Measurements from ENCODE around the gene MAP1S. TPM values are rescaled to one million over a fixed set of nuclear protein-coding genes. Genes with fewer than 3 reads are reported as not detected.

Gene MAP1S
- total and polyA plus RNA-seq, 8 donors = 13.9 to 35.6 (median 22.3) TPM

DNA sequence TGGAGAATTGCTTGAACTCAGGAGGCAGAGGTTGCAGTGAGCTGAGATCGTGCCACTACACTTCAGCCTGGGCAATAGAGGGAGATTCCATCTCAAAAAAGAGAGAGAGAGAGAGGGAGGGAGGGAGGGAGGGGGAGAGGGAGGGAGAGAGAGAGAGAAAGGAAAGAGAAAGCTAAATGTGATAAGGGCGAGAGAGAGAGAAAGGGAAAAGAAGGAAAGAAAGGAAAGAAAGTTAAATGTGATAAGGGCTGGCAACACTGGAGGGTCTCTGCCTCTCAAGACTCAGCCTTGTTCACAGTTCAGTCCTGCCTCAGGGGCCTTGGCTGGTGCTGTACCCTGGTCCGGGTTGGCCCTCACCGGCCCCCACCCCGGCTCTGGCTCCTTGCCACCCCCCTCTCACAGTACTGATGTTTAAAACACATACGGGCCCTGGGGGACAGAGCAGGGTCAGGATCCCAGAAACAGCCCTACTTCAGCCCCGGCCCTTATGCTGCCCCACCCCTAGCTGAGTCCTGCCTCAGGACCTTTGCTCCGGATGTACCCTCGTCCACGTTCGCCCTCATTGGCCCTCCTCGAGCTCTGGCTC is 3.5 kb downstream of the MAP1S start:
- ATAC-seq (no peak), FAIRE-seq (no peak), DNase-seq (peak in 1 of 6 donors; percentile 36)
- Histone ChIP-seq H3K27ac (no peak overlapping the region), H3K9me3 (no peaks in the 10 kb centered on the region), H3K27me3 (no peaks in the 10 kb centered on the region), H3K4me3 (no peak overlapping the region), H3K4me1 (peaks cover 5 to 8% (median 6%) of the 10 kb centered on the region in 3 donors), H3K36me3 (peaks cover 4 to 41% (median 17%) of the 10 kb centered on the region in 3 donors)
- 76 to 83% methylated on average over 12 of the region's 12 CpGs for WGBS, 2 donors
- TF ChIP-seq, protein P1, sequence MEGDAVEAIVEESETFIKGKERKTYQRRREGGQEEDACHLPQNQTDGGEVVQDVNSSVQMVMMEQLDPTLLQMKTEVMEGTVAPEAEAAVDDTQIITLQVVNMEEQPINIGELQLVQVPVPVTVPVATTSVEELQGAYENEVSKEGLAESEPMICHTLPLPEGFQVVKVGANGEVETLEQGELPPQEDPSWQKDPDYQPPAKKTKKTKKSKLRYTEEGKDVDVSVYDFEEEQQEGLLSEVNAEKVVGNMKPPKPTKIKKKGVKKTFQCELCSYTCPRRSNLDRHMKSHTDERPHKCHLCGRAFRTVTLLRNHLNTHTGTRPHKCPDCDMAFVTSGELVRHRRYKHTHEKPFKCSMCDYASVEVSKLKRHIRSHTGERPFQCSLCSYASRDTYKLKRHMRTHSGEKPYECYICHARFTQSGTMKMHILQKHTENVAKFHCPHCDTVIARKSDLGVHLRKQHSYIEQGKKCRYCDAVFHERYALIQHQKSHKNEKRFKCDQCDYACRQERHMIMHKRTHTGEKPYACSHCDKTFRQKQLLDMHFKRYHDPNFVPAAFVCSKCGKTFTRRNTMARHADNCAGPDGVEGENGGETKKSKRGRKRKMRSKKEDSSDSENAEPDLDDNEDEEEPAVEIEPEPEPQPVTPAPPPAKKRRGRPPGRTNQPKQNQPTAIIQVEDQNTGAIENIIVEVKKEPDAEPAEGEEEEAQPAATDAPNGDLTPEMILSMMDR (IDR thresholded peaks at IDR 0.05) = no peak
- intact Hi-C loops (cut with DNase I) = no loop called here

DNA sequence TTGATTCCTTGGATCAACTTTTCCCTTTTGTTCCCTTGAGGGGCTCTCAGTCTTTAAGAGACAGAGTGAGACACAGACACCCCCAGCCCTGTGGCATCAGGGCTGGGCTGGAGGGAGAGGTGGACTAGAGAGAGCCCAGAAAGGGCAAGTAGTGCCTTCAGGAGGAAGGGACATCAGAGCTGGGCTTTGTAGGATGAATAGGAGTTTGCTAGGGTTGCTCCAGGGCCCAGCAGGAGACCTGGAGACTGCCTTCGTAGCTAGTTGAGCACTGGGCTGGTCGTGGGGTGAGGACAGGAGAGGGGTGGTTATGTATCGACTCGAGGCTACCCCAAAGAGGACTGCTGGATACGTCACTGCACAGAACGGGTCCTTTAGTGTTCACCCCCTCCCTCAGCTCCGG is 5.4 kb downstream of the MAP1S start:
- intact Hi-C loops (cut with DNase I) = no loop called here
- Histone ChIP-seq H3K4me3 (no peak overlapping the region), H3K9me3 (no peaks in the 10 kb centered on the region), H3K36me3 (peaks cover 4 to 48% (median 17%) of the 10 kb centered on the region in 3 donors), H3K27me3 (no peaks in the 10 kb centered on the region), H3K4me1 (peaks cover 5 to 8% (median 6%) of the 10 kb centered on the region in 3 donors), H3K27ac (no peak overlapping the region)
- WGBS, 2 donors = 94 to 98% methylated on average over 7 of the region's 7 CpGs
- DNase-seq (no peak), ATAC-seq (no peak), FAIRE-seq (no peak)
- TF ChIP-seq, protein P1 (IDR thresholded peaks at IDR 0.05) = no peak

DNA sequence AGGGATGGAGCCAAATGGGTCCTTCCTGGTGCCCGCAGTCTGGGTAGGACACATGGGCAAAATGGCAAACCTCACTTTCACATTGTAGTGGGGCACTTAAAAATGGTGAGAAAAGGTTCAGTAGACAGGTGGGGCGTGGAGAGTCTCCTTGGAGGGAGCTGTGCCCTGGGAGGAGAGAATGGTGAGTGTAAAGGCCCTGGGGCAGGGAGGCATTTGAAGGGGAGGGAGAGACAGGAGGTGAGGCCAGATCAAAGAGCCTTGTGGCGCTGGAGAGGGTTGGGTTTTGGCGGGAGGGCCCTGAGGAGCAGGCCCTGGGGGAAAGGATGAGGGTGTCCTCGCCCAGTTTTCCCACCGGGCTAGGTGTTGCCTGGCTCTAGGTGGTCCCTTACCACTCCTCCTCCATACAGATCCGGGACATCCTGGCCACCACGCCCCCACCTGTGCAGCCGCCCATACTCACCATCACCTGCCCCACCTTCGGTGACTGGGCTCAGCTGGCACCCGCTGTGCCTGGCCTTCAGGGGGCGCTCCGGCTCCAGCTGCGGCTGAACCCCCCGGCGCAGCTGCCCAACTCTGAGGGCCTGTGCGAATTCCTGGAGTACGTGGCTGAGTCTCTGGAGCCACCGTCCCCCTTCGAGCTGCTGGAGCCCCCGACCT is 6.3 kb downstream of the MAP1S start:
- ATAC-seq (no peak), FAIRE-seq (no peak), DNase-seq (no peak)
- 86 to 89% methylated on average over 19 to 21 of the region's 21 CpGs for WGBS, 2 donors
- Histone ChIP-seq H3K27me3 (no peaks in the 10 kb centered on the region), H3K27ac (no peak overlapping the region), H3K4me3 (no peak overlapping the region), H3K4me1 (peaks cover 2 to 5% (median 4%) of the 10 kb centered on the region in 3 donors), H3K9me3 (no peaks in the 10 kb centered on the region), H3K36me3 (peaks cover 4 to 48% (median 17%) of the 10 kb centered on the region in 3 donors)
- TF ChIP-seq, protein P1 (IDR thresholded peaks at IDR 0.05) = no peak
- intact Hi-C loops (cut with DNase I) = no loop called here

- Histone ChIP-seq H3K27me3 (no peaks in the 10 kb centered on the region), H3K9me3 (no peaks in the 10 kb centered on the region), H3K27ac (no peak overlapping the region), H3K4me3 (no peak overlapping the region), H3K36me3 (peaks cover 4 to 48% (median 17%) of the 10 kb centered on the region in 3 donors), H3K4me1 (no peaks in the 10 kb centered on the region)
- no peak for ATAC-seq
- intact Hi-C loops (cut with DNase I) = no loop called here
- no peak for FAIRE-seq
- DNase-seq = no peak
- TF ChIP-seq, protein P1 (IDR thresholded peaks at IDR 0.05) = no peak
- 94% methylated on average over 46 to 59 of the region's 59 CpGs for WGBS, 2 donors
Measured at GRCh38 chr19:17726136-17726741, 7.0 kb downstream of the MAP1S start.
